Measurements from ENCODE around the gene KCNQ5.

DNA sequence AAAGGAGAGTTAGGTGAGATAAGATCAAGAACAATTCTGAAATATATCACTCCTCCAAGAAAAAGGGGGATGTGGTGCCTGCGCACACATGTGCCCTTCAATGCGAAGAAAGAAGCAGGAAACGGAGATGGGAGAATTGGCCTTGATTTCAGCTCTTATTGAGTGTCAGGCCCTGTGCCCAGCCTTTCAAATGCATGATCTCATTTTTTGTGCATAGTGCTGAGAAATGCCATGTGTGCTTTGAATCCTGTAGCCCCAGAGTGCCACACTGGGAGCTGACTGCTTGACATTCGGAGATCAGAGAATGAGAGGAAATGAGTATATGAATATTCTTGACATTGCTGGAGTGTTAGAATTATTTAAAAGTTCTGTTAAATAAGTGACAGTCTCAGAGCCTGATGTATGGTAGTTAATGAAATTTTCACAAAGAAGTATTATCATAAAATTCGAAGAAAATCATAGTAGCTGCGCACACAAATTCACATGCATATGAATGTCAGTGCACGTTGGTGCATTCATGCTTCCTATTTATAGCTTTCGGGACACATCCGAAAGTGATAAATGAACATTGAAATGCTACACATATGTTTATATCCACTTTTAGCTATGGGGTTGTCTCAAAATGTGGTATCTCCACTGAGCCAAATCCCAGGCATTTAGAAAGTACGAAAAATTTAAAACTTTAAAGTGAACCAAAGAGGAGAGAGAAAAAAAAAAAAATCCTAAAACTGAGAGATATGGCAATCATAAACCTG lies 172.0 kb downstream of the KCNQ5 start:
- TF ChIP-seq, protein P1, sequence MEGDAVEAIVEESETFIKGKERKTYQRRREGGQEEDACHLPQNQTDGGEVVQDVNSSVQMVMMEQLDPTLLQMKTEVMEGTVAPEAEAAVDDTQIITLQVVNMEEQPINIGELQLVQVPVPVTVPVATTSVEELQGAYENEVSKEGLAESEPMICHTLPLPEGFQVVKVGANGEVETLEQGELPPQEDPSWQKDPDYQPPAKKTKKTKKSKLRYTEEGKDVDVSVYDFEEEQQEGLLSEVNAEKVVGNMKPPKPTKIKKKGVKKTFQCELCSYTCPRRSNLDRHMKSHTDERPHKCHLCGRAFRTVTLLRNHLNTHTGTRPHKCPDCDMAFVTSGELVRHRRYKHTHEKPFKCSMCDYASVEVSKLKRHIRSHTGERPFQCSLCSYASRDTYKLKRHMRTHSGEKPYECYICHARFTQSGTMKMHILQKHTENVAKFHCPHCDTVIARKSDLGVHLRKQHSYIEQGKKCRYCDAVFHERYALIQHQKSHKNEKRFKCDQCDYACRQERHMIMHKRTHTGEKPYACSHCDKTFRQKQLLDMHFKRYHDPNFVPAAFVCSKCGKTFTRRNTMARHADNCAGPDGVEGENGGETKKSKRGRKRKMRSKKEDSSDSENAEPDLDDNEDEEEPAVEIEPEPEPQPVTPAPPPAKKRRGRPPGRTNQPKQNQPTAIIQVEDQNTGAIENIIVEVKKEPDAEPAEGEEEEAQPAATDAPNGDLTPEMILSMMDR (IDR thresholded peaks at IDR 0.05; ENCODE audit: low read depth, low read length), result no peak
- TF ChIP-seq EZH2phosphoT487 (IDR thresholded peaks at IDR 0.05; ENCODE audit: low read depth), result no peak
